Endothelial cell of umbilical vein (primary cell): ENCODE results near the gene DGKB.

ENCODE experiments used
- EZH2 ChIP-seq: IDR thresholded peaks from 2 replicates; pipeline ENCODE4 v1.6.1; 2012; ENCODE audit warnings: borderline replicate concordance, low read depth, mild to moderate bottlenecking, moderate library complexity, low read length, inconsistent platforms; ENCODE audit not compliant: severe bottlenecking
- MYC ChIP-seq: IDR thresholded peaks from one replicate; pipeline ENCODE4 v1.6.1; 2011; ENCODE audit warnings: mild to moderate bottlenecking, low read depth, low read length
- POLR2A ChIP-seq: IDR thresholded peaks from 2 replicates; pipeline ENCODE4 v1.6.1; 2012; ENCODE audit warnings: low read depth, mild to moderate bottlenecking, control low read depth, low read length
- POLR2AphosphoS5 ChIP-seq: IDR thresholded peaks from 2 replicates; pipeline ENCODE4 v1.6.1; 2012; ENCODE audit warnings: low read depth, mild to moderate bottlenecking, control low read depth, low read length, moderate library complexity; ENCODE audit not compliant: insufficient read depth
- TF ChIP-seq, protein P1 (sequence below), 2 donors: IDR thresholded peaks; 1 replicate in 1 of 2; 2 replicates in 1 of 2; pipeline ENCODE4 v1.5.1; 2011; ENCODE audit warnings: low read length in 2 of 2, mild to moderate bottlenecking in 2 of 2, moderate library complexity in 2 of 2, control low read depth in 1 of 2, inconsistent platforms in 1 of 2, low read depth in 1 of 2; ENCODE audit not compliant: insufficient read depth in 1 of 2; ENCODE audit errors: extremely low read depth in 1 of 2

DNA sequence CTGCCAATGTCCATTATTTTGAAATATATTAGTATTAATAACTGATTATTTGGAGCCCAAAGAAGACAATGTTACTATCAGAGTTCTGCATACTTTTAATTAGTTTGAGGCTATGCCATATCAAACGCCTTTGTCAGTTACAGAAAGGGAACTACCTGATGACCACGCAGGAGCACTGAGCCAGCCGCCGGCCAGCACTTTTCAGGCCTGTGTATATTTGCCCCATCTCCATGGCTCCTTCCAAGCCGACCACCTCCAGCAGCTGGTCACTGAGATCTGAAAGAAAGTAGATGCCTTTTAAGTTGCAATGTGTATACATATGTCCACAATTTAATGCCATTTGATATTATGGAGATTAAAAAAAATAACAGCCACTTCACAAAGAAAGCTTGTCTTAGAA is 724.7 kb downstream of the DGKB start:
- TF ChIP-seq, protein P1, sequence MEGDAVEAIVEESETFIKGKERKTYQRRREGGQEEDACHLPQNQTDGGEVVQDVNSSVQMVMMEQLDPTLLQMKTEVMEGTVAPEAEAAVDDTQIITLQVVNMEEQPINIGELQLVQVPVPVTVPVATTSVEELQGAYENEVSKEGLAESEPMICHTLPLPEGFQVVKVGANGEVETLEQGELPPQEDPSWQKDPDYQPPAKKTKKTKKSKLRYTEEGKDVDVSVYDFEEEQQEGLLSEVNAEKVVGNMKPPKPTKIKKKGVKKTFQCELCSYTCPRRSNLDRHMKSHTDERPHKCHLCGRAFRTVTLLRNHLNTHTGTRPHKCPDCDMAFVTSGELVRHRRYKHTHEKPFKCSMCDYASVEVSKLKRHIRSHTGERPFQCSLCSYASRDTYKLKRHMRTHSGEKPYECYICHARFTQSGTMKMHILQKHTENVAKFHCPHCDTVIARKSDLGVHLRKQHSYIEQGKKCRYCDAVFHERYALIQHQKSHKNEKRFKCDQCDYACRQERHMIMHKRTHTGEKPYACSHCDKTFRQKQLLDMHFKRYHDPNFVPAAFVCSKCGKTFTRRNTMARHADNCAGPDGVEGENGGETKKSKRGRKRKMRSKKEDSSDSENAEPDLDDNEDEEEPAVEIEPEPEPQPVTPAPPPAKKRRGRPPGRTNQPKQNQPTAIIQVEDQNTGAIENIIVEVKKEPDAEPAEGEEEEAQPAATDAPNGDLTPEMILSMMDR (IDR thresholded peaks at IDR 0.05; ENCODE audit: extremely low read depth in 1 of 2, insufficient read depth in 1 of 2, low read depth in 1 of 2, low read length in 2 of 2): no peak
- no peak for TF ChIP-seq EZH2
- TF ChIP-seq POLR2A: no peak
- no peak for TF ChIP-seq MYC
- no peak for TF ChIP-seq POLR2AphosphoS5
